LNCAP (cell line): ENCODE measurements around the gene RTL1.

ENCODE experiments used
- CTCF ChIP-seq: fragments of 450-650 bp; IDR thresholded peaks from 2 replicates; pipeline ENCODE4 v1.5.1; 2017; ENCODE audit warnings: mild to moderate bottlenecking

RTL1 gene

GRCh38 chr14:100835548-100836310 lies 67.8 kb downstream of the RTL1 start:
- TF ChIP-seq CTCF, result no peak

GRCh38 chr14:100834794-100835547 lies 68.6 kb downstream of the RTL1 start:
- no peak for TF ChIP-seq CTCF

- TF ChIP-seq CTCF, result no peak
Measured at GRCh38 chr14:100834082-100834793, 69.3 kb downstream of the RTL1 start.

GRCh38 chr14:100832311-100832960 lies 71.1 kb downstream of the RTL1 start:
- no peak for TF ChIP-seq CTCF

GRCh38 chr14:100830681-100831080 lies 72.8 kb downstream of the RTL1 start:
- no peak for TF ChIP-seq CTCF
